ENCODE data around the gene CACNG7. TPM values are rescaled to one million over a fixed set of nuclear protein-coding genes. Genes with fewer than 3 reads are reported as not detected.

Gene CACNG7
- total RNA-seq, 1 experiment from 2014 or later = not detected

DNA sequence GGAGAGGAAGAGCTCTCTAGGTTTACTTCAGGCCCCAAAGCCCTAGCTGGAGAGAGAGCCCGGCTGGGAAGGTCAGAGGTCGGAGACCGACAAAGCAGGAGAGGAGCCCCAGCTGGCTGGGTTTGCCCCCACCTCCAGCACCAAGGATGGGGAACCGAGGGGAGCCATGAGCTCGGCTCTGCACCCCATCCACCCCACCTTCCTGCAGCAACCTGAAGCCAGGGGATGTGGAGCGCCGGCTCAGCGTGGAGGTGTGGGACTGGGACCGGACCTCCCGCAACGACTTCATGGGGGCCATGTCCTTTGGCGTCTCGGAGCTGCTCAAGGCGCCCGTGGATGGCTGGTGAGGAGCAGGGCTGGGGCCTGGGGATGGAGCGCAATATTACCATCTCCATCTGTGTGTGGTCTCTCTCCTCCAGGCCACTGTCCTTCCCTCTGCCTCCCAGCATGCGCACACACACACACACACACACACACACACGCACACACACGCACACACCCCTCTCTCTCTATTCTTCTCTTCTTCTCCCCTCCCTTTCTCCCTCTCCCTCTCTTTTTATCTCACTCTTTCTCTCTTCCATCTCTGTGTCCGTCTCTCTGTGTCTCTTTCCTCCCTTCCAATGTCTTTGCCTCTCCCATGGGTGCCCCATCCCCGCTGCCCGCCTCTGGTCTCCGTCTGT lies 16.6 kb upstream of the CACNG7 start:
- H3K27me3 ChIP-seq (ENCODE audit: insufficient read depth, low read length) = no peaks in the 10 kb centered on the region
- no peak overlapping the region for H3K4me3 ChIP-seq (replicated peaks in 1 of 2; ENCODE audit: low read depth in 1 of 2, low read length in 2 of 2)
- H3K9me2 ChIP-seq (ENCODE audit: insufficient read depth) = no peaks in the 10 kb centered on the region
- ChIA-PET CTCF (no interaction called here), POLR2A (no interaction called here), RAD21 (ENCODE audit: low non-redundant PET in 1 of 2, low total read pairs in 2 of 2, uncharacterized antibody in 2 of 2, unreplicated experiment in 2 of 2) (no interaction called here)
- no peak overlapping the region for H3K27ac ChIP-seq (ENCODE audit: low read depth, low read length)
- no peak for TF ChIP-seq TCF7L2 (IDR thresholded peaks at IDR 0.05; ENCODE audit: borderline replicate concordance, extremely low read depth, insufficient read depth, insufficient read length)
- no peak for TF ChIP-seq ZNF274 (IDR thresholded peaks at IDR 0.05; ENCODE audit: low read depth, low read length)
- no peak for TF ChIP-seq YY1 (IDR thresholded peaks at IDR 0.05; ENCODE audit: extremely low read depth, insufficient replicate concordance, low read depth, low read length)
- no peak for TF ChIP-seq EZH2 (IDR thresholded peaks at IDR 0.05)
- TF ChIP-seq ZFX (IDR thresholded peaks at IDR 0.05) = no peak
- TF ChIP-seq, protein P1, sequence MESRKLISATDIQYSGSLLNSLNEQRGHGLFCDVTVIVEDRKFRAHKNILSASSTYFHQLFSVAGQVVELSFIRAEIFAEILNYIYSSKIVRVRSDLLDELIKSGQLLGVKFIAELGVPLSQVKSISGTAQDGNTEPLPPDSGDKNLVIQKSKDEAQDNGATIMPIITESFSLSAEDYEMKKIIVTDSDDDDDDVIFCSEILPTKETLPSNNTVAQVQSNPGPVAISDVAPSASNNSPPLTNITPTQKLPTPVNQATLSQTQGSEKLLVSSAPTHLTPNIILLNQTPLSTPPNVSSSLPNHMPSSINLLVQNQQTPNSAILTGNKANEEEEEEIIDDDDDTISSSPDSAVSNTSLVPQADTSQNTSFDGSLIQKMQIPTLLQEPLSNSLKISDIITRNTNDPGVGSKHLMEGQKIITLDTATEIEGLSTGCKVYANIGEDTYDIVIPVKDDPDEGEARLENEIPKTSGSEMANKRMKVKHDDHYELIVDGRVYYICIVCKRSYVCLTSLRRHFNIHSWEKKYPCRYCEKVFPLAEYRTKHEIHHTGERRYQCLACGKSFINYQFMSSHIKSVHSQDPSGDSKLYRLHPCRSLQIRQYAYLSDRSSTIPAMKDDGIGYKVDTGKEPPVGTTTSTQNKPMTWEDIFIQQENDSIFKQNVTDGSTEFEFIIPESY (IDR thresholded peaks at IDR 0.05; ENCODE audit: extremely low read depth, insufficient replicate concordance, low read length) = no peak
- H2AFZ ChIP-seq (ENCODE audit: low read depth, low read length, poor library complexity, severe bottlenecking) = no peak overlapping the region
- H3K9me3 ChIP-seq (ENCODE audit: control insufficient read depth in 1 of 2, insufficient read depth in 1 of 2, low read depth in 1 of 2, low read length in 2 of 2) = no peaks in the 10 kb centered on the region
- H3K4me2 ChIP-seq (ENCODE audit: low read length) = no peak overlapping the region
- H4K20me1 ChIP-seq (ENCODE audit: insufficient read depth) = no peaks in the 10 kb centered on the region
- H3K79me2 ChIP-seq (ENCODE audit: insufficient read depth, low read length) = no peaks in the 10 kb centered on the region
- no peak for ATAC-seq
- peaks cover 7 to 20% of the 10 kb centered on the region in 2 experiments; a peak in 3 of 4 replicates for H3K4me1 ChIP-seq (ENCODE audit: control insufficient read depth in 1 of 2, insufficient read depth in 2 of 2, low read length in 2 of 2)
- intact Hi-C loops (cut with micrococcal nuclease) = no loop called here
- no peak overlapping the region for H3K9ac ChIP-seq (ENCODE audit: low read length)
- no TSS peak for BruUV-seq (replicated peaks)
- no peaks in the 10 kb centered on the region for H3K36me3 ChIP-seq (ENCODE audit: control insufficient read depth in 1 of 2, insufficient read depth in 2 of 2, low read length in 2 of 2)
- DNase-seq (ENCODE audit: low read depth, low spot score) = no peak

DNA sequence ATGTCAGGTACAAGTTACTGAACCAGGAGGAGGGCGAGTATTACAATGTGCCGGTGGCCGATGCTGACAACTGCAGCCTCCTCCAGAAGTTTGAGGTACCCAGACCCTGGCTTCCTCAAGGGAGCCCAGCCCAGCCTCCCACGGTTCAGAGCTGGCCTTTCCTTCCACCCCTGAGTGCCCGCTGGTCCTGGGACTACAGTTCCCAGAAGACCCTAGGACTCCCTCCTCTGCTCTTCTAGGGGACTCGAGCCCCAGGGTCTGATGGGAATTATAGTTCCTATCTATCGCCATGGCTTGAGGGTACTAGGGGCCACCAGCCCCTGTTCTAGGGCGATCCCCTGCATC lies 16.1 kb upstream of the CACNG7 start:
- peaks cover 7 to 20% of the 10 kb centered on the region in 2 experiments; a peak in 3 of 4 replicates for H3K4me1 ChIP-seq (ENCODE audit: control insufficient read depth in 1 of 2, insufficient read depth in 2 of 2, low read length in 2 of 2)
- no peaks in the 10 kb centered on the region for H3K27me3 ChIP-seq (ENCODE audit: insufficient read depth, low read length)
- intact Hi-C loops (cut with micrococcal nuclease) = no loop called here
- POLR2A ChIA-PET = no interaction called here
- no peak overlapping the region for H3K4me3 ChIP-seq (replicated peaks in 1 of 2; ENCODE audit: low read depth in 1 of 2, low read length in 2 of 2)
- H3K9me3 ChIP-seq (ENCODE audit: control insufficient read depth in 1 of 2, insufficient read depth in 1 of 2, low read depth in 1 of 2, low read length in 2 of 2) = no peaks in the 10 kb centered on the region
- H2AFZ ChIP-seq (ENCODE audit: low read depth, low read length, poor library complexity, severe bottlenecking) = no peak overlapping the region
- no TSS peak for BruUV-seq (replicated peaks)
- no peak overlapping the region for H3K9ac ChIP-seq (ENCODE audit: low read length)
- no peaks in the 10 kb centered on the region for H3K36me3 ChIP-seq (ENCODE audit: control insufficient read depth in 1 of 2, insufficient read depth in 2 of 2, low read length in 2 of 2)
- no peaks in the 10 kb centered on the region for H3K79me2 ChIP-seq (ENCODE audit: insufficient read depth, low read length)
- no peak overlapping the region for H3K27ac ChIP-seq (ENCODE audit: low read depth, low read length)
- H3K9me2 ChIP-seq (ENCODE audit: insufficient read depth) = no peaks in the 10 kb centered on the region
- RAD21 ChIA-PET (ENCODE audit: low non-redundant PET in 1 of 2, low total read pairs in 2 of 2, uncharacterized antibody in 2 of 2, unreplicated experiment in 2 of 2) = no interaction called here
- ATAC-seq = no peak
- no peak overlapping the region for H3K4me2 ChIP-seq (ENCODE audit: low read length)
- H4K20me1 ChIP-seq (ENCODE audit: insufficient read depth) = no peaks in the 10 kb centered on the region
- CTCF ChIA-PET = no interaction called here
- no peak for DNase-seq (ENCODE audit: low read depth, low spot score)
- TF ChIP-seq, protein P2, sequence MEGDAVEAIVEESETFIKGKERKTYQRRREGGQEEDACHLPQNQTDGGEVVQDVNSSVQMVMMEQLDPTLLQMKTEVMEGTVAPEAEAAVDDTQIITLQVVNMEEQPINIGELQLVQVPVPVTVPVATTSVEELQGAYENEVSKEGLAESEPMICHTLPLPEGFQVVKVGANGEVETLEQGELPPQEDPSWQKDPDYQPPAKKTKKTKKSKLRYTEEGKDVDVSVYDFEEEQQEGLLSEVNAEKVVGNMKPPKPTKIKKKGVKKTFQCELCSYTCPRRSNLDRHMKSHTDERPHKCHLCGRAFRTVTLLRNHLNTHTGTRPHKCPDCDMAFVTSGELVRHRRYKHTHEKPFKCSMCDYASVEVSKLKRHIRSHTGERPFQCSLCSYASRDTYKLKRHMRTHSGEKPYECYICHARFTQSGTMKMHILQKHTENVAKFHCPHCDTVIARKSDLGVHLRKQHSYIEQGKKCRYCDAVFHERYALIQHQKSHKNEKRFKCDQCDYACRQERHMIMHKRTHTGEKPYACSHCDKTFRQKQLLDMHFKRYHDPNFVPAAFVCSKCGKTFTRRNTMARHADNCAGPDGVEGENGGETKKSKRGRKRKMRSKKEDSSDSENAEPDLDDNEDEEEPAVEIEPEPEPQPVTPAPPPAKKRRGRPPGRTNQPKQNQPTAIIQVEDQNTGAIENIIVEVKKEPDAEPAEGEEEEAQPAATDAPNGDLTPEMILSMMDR (IDR thresholded peaks at IDR 0.05 in 2 of 3, conservative IDR thresholded peaks at IDR 0.05 in 1 of 3; ENCODE audit: borderline replicate concordance in 1 of 3, insufficient read depth in 1 of 3, low read depth in 2 of 3, low read length in 2 of 3) = no peak
- TF ChIP-seq TCF7L2 (IDR thresholded peaks at IDR 0.05; ENCODE audit: borderline replicate concordance, extremely low read depth, insufficient read depth, insufficient read length) (no peak), RAD21 (IDR thresholded peaks at IDR 0.05; ENCODE audit: low read depth) (no peak), POLR2AphosphoS5 (IDR thresholded peaks at IDR 0.05; ENCODE audit: low read depth, low read length) (no peak), CEBPB (IDR thresholded peaks at IDR 0.05; ENCODE audit: low read depth) (no peak)
- TF ChIP-seq, protein P1 (IDR thresholded peaks at IDR 0.05; ENCODE audit: extremely low read depth, insufficient replicate concordance, low read length) = no peak
- TF ChIP-seq, protein P3, sequence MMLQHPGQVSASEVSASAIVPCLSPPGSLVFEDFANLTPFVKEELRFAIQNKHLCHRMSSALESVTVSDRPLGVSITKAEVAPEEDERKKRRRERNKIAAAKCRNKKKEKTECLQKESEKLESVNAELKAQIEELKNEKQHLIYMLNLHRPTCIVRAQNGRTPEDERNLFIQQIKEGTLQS (IDR thresholded peaks at IDR 0.05) = no peak
- TF ChIP-seq, protein P4, sequence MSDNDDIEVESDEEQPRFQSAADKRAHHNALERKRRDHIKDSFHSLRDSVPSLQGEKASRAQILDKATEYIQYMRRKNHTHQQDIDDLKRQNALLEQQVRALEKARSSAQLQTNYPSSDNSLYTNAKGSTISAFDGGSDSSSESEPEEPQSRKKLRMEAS (IDR thresholded peaks at IDR 0.05) = no peak

All from HCT116 (cell line).